ENCODE measurements around the gene RFPL1.
"Not testable (repeated sequence)": the region's sequence is repeated elsewhere in the genome, so short reads cannot be mapped to it uniquely, and the experiment has no call there.

- not testable (repeated sequence) for TF ChIP-seq JUNB (IDR thresholded peaks at IDR 0.05; ENCODE audit: unreplicated experiment); EZH2 (IDR thresholded peaks at IDR 0.05; ENCODE audit: low read depth, unreplicated experiment); EZH2phosphoT487 (IDR thresholded peaks at IDR 0.05; ENCODE audit: unreplicated experiment); POLR2AphosphoS5 (IDR thresholded peaks at IDR 0.05; ENCODE audit: low read depth); REST (IDR thresholded peaks at IDR 0.05; ENCODE audit: unreplicated experiment); CREB1 (CRISPR knock-in tag; IDR thresholded peaks at IDR 0.05; ENCODE audit: low read depth); ZNF331 (CRISPR knock-in tag; IDR thresholded peaks at IDR 0.05; ENCODE audit: low read depth); STAT1 (IDR thresholded peaks at IDR 0.05; ENCODE audit: unreplicated experiment); ETS1 (IDR thresholded peaks at IDR 0.05); ZNF114 (CRISPR knock-in tag; IDR thresholded peaks at IDR 0.05); NANOG (IDR thresholded peaks at IDR 0.05; ENCODE audit: borderline replicate concordance)
- TF ChIP-seq CTCF (conservative IDR thresholded peaks at IDR 0.05; ENCODE audit: low read depth in 2 of 2), result peak; percentile 60 to 63
These were observed 25.6 kb upstream of the RFPL1 start for GRCh38 chr22:29412772-29413171.
